Astrocyte of the spinal cord (primary cell): Measurements from ENCODE around the gene OSBPL10.

ENCODE experiments used
- DNase-seq: peaks from one replicate; pipeline ENCODE4 v3.0.0; 2011; ENCODE audit warnings: low read depth, low spot score
- H3K4me3 ChIP-seq: 2 replicates; pipeline ENCODE4 v1.5.1; 2011; ENCODE audit warnings: low read depth, mild to moderate bottlenecking, low read length, moderate library complexity
- in situ Hi-C: cut with HindIII; loops from 2 replicates; pipeline ENCODE4 v1.10.0; 2017; ENCODE audit warnings: low sequenced_read_pairs
- TF ChIP-seq, protein P1 (sequence below): IDR thresholded peaks from 2 replicates; pipeline ENCODE4 v1.5.1; 2012; ENCODE audit warnings: low read depth, mild to moderate bottlenecking, low read length, inconsistent platforms

Gene OSBPL10

DNA sequence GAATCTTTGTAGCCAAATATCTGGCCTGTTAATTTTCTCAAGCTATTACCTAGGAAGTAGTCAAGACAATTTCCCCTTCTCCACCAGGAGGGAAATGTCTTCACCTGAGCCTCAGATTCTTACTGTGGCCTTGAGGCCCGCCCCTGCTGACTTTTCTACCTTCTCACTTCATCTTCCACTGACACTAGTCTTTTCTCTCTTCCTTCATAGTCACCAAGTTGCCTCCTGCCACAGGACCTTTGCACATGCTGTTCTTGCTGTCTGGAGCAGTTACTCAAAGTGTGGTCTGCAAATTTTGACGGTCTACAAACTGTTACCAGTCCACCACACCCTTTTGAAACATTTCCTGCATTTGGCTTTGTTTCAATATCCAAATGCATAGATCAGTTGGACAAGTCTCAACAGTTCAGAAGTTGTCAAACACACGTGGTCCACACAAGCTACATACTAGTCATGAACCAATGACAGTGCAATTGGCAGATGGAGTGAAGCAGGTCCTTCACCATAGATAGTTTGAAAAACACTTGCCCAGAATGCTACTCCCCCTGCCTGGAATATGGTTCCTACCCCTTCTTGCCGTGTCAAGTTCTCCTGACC, 100.5 kb downstream of the OSBPL10 start:
- TF ChIP-seq, protein P1, sequence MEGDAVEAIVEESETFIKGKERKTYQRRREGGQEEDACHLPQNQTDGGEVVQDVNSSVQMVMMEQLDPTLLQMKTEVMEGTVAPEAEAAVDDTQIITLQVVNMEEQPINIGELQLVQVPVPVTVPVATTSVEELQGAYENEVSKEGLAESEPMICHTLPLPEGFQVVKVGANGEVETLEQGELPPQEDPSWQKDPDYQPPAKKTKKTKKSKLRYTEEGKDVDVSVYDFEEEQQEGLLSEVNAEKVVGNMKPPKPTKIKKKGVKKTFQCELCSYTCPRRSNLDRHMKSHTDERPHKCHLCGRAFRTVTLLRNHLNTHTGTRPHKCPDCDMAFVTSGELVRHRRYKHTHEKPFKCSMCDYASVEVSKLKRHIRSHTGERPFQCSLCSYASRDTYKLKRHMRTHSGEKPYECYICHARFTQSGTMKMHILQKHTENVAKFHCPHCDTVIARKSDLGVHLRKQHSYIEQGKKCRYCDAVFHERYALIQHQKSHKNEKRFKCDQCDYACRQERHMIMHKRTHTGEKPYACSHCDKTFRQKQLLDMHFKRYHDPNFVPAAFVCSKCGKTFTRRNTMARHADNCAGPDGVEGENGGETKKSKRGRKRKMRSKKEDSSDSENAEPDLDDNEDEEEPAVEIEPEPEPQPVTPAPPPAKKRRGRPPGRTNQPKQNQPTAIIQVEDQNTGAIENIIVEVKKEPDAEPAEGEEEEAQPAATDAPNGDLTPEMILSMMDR, result no peak
- in situ Hi-C loops, result no loop called here
- DNase-seq, result no peak
- H3K4me3 ChIP-seq, result no peak overlapping the region

DNA sequence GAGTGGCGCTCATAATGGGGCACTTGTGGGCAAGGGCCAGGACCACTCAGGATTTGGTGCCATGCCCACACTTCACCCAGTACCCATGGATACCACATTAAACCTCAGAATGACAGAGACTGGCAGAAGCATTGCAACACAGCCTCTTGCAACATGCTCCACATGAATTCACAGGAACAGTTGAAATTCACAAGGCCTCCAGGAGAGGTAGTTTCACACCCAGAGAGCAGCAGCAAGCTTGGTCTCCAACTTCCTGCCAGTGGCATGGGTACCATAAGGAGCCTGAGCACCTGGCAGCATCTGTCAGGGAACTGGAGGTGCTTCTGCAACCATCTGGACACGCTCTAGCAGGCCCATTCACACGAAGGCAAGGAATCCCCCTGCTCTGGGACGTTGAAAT, 101.0 kb downstream of the OSBPL10 start:
- no peak overlapping the region for H3K4me3 ChIP-seq
- TF ChIP-seq, protein P1, result no peak
- in situ Hi-C loops, result no loop called here
- no peak for DNase-seq

DNA sequence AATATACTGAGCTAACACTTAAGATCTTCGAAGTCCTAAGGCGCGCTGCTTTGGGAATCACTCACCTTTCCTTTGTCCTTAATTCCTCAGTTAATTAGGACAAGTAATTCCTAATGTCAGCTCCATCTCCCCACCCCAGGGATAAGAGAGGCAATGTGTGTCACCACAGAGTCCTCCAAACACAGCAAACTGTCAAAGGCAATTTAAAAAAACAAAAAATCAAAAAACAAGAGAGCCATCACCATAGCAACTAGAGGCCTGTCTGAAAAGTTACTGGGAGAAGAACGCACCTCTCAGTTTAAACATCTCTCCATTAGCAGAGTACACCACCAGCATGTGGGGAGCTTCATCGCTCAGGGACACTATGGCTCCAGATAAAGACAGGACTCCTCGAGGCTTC, 101.7 kb downstream of the OSBPL10 start:
- no peak overlapping the region for H3K4me3 ChIP-seq
- in situ Hi-C loops, result no loop called here
- no peak for DNase-seq
- TF ChIP-seq, protein P1, result no peak

DNA sequence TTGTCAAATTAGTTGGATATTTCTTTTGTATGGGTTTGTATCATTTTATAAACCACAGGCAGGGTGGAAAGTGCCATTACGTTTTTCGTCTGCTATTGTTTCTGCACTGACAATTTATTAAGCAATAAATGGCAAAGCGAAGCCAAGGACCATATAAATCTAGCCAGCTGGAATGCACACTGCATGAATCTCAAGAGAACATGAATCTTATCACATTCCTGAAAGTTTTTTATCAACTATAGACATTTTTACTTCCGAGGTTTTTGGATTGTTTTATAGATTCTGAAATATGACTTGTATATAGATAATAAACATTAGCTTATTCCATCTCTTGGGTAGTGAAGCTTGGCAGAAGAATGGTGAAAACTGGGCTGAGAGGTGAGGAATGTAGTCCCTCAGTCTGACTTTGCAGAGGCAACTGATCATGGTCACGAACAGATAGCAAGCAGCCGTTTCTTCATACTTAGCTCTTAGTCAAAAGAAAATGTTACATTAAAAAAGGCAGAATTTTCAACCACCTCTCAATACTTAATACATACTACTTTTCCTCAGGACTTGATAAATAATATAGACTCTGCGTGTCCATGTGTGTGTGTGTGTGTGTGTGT, 102.7 kb downstream of the OSBPL10 start:
- H3K4me3 ChIP-seq, result no peak overlapping the region
- in situ Hi-C loops, result no loop called here
- TF ChIP-seq, protein P1, result no peak
- no peak for DNase-seq

DNA sequence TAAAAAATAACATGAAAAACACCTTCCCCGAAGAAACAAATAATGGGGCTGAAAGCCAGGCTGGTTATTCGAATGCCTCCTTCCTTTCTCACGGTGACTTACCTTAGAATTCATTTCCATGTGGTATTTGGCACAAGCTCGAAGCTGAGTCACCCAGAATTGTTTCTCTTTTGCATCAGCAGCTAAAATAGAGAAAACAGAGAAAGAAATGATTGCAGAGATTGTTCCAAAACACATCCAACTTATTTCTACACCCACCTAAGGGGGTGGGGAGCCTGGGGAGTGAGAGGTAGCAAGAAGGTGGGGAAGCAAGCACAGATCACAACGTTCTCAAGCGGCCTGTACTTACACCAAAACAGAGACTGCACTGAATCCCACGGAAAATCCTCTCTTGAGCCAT, 104.7 kb downstream of the OSBPL10 start:
- peak; percentile 83 for DNase-seq
- TF ChIP-seq, protein P1, result no peak
- no peak overlapping the region for H3K4me3 ChIP-seq
- in situ Hi-C loops, result no loop called here

DNA sequence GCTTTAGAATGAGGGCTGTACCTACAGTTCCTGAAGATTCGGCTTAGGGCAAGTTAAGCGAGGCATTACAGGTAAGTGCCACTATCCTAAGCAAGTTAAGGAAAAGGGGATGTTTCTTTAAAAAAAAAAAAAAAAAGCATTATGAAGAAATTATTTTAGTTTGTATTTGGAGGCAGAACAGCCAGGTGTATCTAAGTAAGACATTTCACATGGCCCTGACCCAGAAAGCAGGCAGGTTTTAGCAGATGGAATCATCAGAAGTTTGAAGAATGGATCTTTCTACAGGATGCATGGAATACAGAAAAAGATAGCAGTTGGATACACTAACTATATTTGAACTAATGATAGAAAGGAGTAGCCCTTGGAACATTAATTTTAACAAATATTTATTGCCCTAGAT, 105.6 kb downstream of the OSBPL10 start:
- no peak for DNase-seq
- H3K4me3 ChIP-seq, result no peak overlapping the region
- TF ChIP-seq, protein P1, result no peak
- in situ Hi-C loops, result no loop called here
